WERI-Rb-1 (cell line): ENCODE results near the gene HIF1A.

Source experiments
- DNase-seq: peaks from one replicate; pipeline ENCODE4 v3.0.0-alpha.2; 2020
- H3K27ac ChIP-seq: fragments of 250-450 bp; sonication (Bioruptor Pico); 2 replicates; pipeline ENCODE4 v1.5.1; 2020; ENCODE audit warnings: mild to moderate bottlenecking, moderate library complexity
- H3K27me3 ChIP-seq: fragments of 250-450 bp; sonication (Bioruptor Pico); 2 replicates; pipeline ENCODE4 v1.5.1; 2021; ENCODE audit warnings: mild to moderate bottlenecking, low read depth, moderate library complexity; ENCODE audit not compliant: insufficient read depth, severe bottlenecking
- H3K36me3 ChIP-seq: fragments of 250-450 bp; sonication (Bioruptor Pico); 2 replicates; pipeline ENCODE4 v1.5.1; 2020; ENCODE audit warnings: mild to moderate bottlenecking, moderate library complexity
- H3K4me3 ChIP-seq: 2 replicates; pipeline ENCODE4 v1.5.1; 2011; ENCODE audit warnings: low read depth, mild to moderate bottlenecking, control low read depth, low read length
- H3K9me3 ChIP-seq: fragments of 250-450 bp; sonication (Bioruptor Pico); 2 replicates; pipeline ENCODE4 v1.5.1; 2021; ENCODE audit warnings: mild to moderate bottlenecking, moderate library complexity; ENCODE audit not compliant: severe bottlenecking
- CTCF ChIP-seq: IDR thresholded peaks from 2 replicates; pipeline ENCODE4 v1.5.1; 2011; ENCODE audit warnings: low read depth, mild to moderate bottlenecking, control low read depth, inconsistent platforms, low read length

The HIF1A gene

GRCh38 chr14:61670576-61670975 lies 24.7 kb upstream of the HIF1A start:
- Histone ChIP-seq H3K4me3 (no peak overlapping the region), H3K27me3 (no peaks in the 10 kb centered on the region), H3K36me3 (no peaks in the 10 kb centered on the region), H3K9me3 (no peaks in the 10 kb centered on the region), H3K27ac (no peak overlapping the region)
- no peak for DNase-seq
- TF ChIP-seq CTCF, result no peak

- DNase-seq, result no peak
- no peak for TF ChIP-seq CTCF
- H3K27me3 ChIP-seq, result no peaks in the 10 kb centered on the region
- no peak overlapping the region for H3K27ac ChIP-seq
- no peaks in the 10 kb centered on the region for H3K36me3 ChIP-seq
- no peaks in the 10 kb centered on the region for H3K9me3 ChIP-seq
- no peak overlapping the region for H3K4me3 ChIP-seq
Measured at GRCh38 chr14:61671082-61671481, 24.2 kb upstream of the HIF1A start.

- TF ChIP-seq CTCF, result no peak
- no peak for DNase-seq
- no peak overlapping the region for H3K27ac ChIP-seq
- no peaks in the 10 kb centered on the region for H3K36me3 ChIP-seq
- H3K27me3 ChIP-seq, result no peaks in the 10 kb centered on the region
- no peaks in the 10 kb centered on the region for H3K9me3 ChIP-seq
- H3K4me3 ChIP-seq, result no peak overlapping the region
Measured at GRCh38 chr14:61672796-61673195, 22.5 kb upstream of the HIF1A start.

GRCh38 chr14:61673305-61673704 lies 22.0 kb upstream of the HIF1A start:
- no peak overlapping the region for H3K27ac ChIP-seq
- H3K4me3 ChIP-seq, result no peak overlapping the region
- TF ChIP-seq CTCF, result no peak
- H3K27me3 ChIP-seq, result no peaks in the 10 kb centered on the region
- no peak for DNase-seq
- H3K9me3 ChIP-seq, result no peaks in the 10 kb centered on the region
- no peaks in the 10 kb centered on the region for H3K36me3 ChIP-seq

GRCh38 chr14:61675291-61675690 lies 20.0 kb upstream of the HIF1A start:
- no peak for TF ChIP-seq CTCF
- Histone ChIP-seq H3K27ac (no peak overlapping the region), H3K36me3 (no peaks in the 10 kb centered on the region), H3K27me3 (no peaks in the 10 kb centered on the region), H3K9me3 (no peaks in the 10 kb centered on the region), H3K4me3 (no peak overlapping the region)
- no peak for DNase-seq

- Histone ChIP-seq H3K27ac (no peak overlapping the region), H3K36me3 (no peaks in the 10 kb centered on the region), H3K27me3 (no peaks in the 10 kb centered on the region), H3K9me3 (no peaks in the 10 kb centered on the region), H3K4me3 (no peak overlapping the region)
- TF ChIP-seq CTCF, result no peak
- no peak for DNase-seq
Measured at GRCh38 chr14:61677479-61677878, 17.8 kb upstream of the HIF1A start.
